WTC11 (cell line): ENCODE data around the gene EPSTI1. TPM values are rescaled to one million over a fixed set of nuclear protein-coding genes. Genes with fewer than 3 reads are reported as not detected.

Experiments
- ATAC-seq: fragments of 200-7000 bp; cut with Tn5 transposase; 2 replicates; pipeline ENCODE4 v1.10.0; 2021; ENCODE audit warnings: mild to moderate bottlenecking, moderate library complexity
- CTCF ChIA-PET: fragments of 300-600 bp; sonication (Branson Sonifier 250); formaldehyde crosslinking; loops from one replicate; lab custom pipeline; 2021; ENCODE audit warnings: antibody characterized with exemption; lab: Charles Lee
- POLR2A ChIA-PET: fragments of 350-600 bp; sonication (Branson Sonifier 250); formaldehyde crosslinking; loops from one replicate; lab custom pipeline; 2021; ENCODE audit warnings: antibody characterized with exemption; lab: Charles Lee
- DNase-seq: peaks from one replicate; pipeline ENCODE4 v3.0.0; 2021; ENCODE audit warnings: low spot score
- H3K27ac Mint-ChIP-seq: 2 replicates; pipeline ENCODE4 v1.8.0; 2021; ENCODE audit warnings: mixed read lengths
- H3K27me3 Mint-ChIP-seq: 2 replicates; pipeline ENCODE4 v1.8.0; 2021; ENCODE audit warnings: low read depth, mild to moderate bottlenecking, moderate library complexity, mixed read lengths
- H3K36me3 Mint-ChIP-seq: 2 replicates; pipeline ENCODE4 v1.8.0; 2021; ENCODE audit warnings: mixed read lengths
- H3K4me1 Mint-ChIP-seq: 2 replicates; pipeline ENCODE4 v1.8.0; 2022; ENCODE audit warnings: mixed read lengths
- H3K4me3 Mint-ChIP-seq: 2 replicates; pipeline ENCODE4 v1.8.0; 2021; ENCODE audit warnings: mild to moderate bottlenecking, moderate library complexity, mixed read lengths
- H3K9me3 Mint-ChIP-seq: 2 replicates; pipeline ENCODE4 v1.8.0; 2021; ENCODE audit warnings: mixed read lengths
- CTCF ChIP-seq: fragments of 200-600 bp; IDR thresholded peaks from 2 replicates; pipeline ENCODE4 v1.8.0; 2022; ENCODE audit warnings: antibody characterized with exemption
- E2F1 ChIP-seq: sonication (generic); formaldehyde crosslinking; IDR thresholded peaks from 2 replicates; pipeline ENCODE4 v1.8.0; 2022; ENCODE audit warnings: mild to moderate bottlenecking, missing genetic modification reagents
- E2F4 ChIP-seq: sonication (generic); formaldehyde crosslinking; IDR thresholded peaks from 2 replicates; pipeline ENCODE4 v1.8.1; 2022; ENCODE audit warnings: low read depth, mild to moderate bottlenecking, moderate library complexity, missing genetic modification reagents, borderline replicate concordance
- ELF4 ChIP-seq: sonication (generic); formaldehyde crosslinking; IDR thresholded peaks from 2 replicates; pipeline ENCODE4 v1.8.1; 2022; ENCODE audit warnings: low read depth, mild to moderate bottlenecking, moderate library complexity, missing genetic modification reagents
- ERG ChIP-seq: fragments of 250-450 bp; sonication (Bioruptor Pico); IDR thresholded peaks from 2 replicates; pipeline ENCODE4 v1.8.0; 2021; ENCODE audit warnings: mild to moderate bottlenecking
- GRHL2 ChIP-seq: fragments of 250-450 bp; sonication (Bioruptor Pico); IDR thresholded peaks from 2 replicates; pipeline ENCODE4 v1.8.0; 2022; ENCODE audit warnings: mild to moderate bottlenecking, moderate library complexity; ENCODE audit not compliant: insufficient replicate concordance, severe bottlenecking
- HMGA2 ChIP-seq: fragments of 250-450 bp; sonication (Bioruptor Pico); IDR thresholded peaks from 2 replicates; pipeline ENCODE4 v1.4.0; 2021; ENCODE audit warnings: mild to moderate bottlenecking, moderate library complexity
- IRF2 ChIP-seq: sonication (generic); formaldehyde crosslinking; IDR thresholded peaks from 2 replicates; pipeline ENCODE4 v1.8.0; 2022; ENCODE audit warnings: low read depth, missing genetic modification reagents, borderline replicate concordance
- KAT7 ChIP-seq: sonication (generic); formaldehyde crosslinking; IDR thresholded peaks from 2 replicates; pipeline ENCODE4 v1.8.1; 2023; ENCODE audit warnings: missing genetic modification reagents, mild to moderate bottlenecking, borderline replicate concordance
- MLX ChIP-seq: sonication (generic); formaldehyde crosslinking; IDR thresholded peaks from 2 replicates; pipeline ENCODE4 v1.8.1; 2023; ENCODE audit warnings: mild to moderate bottlenecking, missing genetic modification reagents, moderate library complexity
- NR1H2 ChIP-seq: sonication (generic); formaldehyde crosslinking; IDR thresholded peaks from 2 replicates; pipeline ENCODE4 v1.9.0; 2021; ENCODE audit warnings: mild to moderate bottlenecking, moderate library complexity, missing genetic modification reagents
- NR3C1 ChIP-seq: sonication (generic); formaldehyde crosslinking; conservative IDR thresholded peaks from 2 replicates; pipeline ENCODE4 v1.8.1; 2023; ENCODE audit warnings: low read depth, mild to moderate bottlenecking, missing genetic modification reagents
- OVOL2 ChIP-seq: fragments of 250-450 bp; sonication (Bioruptor Pico); IDR thresholded peaks from 2 replicates; pipeline ENCODE4 v1.9.0; 2021; ENCODE audit warnings: mild to moderate bottlenecking, borderline replicate concordance
- PREB ChIP-seq: sonication (generic); formaldehyde crosslinking; IDR thresholded peaks from 2 replicates; pipeline ENCODE4 v1.8.1; 2022; ENCODE audit warnings: mild to moderate bottlenecking, missing genetic modification reagents, moderate library complexity, borderline replicate concordance
- RORB ChIP-seq: fragments of 250-450 bp; sonication (Bioruptor Pico); IDR thresholded peaks from 2 replicates; pipeline ENCODE4 v1.9.0; 2021; ENCODE audit warnings: mild to moderate bottlenecking
- SMAD3 ChIP-seq: sonication (generic); formaldehyde crosslinking; IDR thresholded peaks from 2 replicates; pipeline ENCODE4 v1.8.0; 2022; ENCODE audit warnings: missing genetic modification reagents, mild to moderate bottlenecking, borderline replicate concordance
- ZBTB43 ChIP-seq: sonication (generic); formaldehyde crosslinking; IDR thresholded peaks from 2 replicates; pipeline ENCODE4 v1.8.1; 2023; ENCODE audit warnings: mild to moderate bottlenecking, missing genetic modification reagents
- ZNF121 ChIP-seq: sonication (generic); formaldehyde crosslinking; IDR thresholded peaks from 2 replicates; pipeline ENCODE4 v1.8.0; 2023; ENCODE audit warnings: missing genetic modification reagents
- ZNF317 ChIP-seq: sonication (generic); formaldehyde crosslinking; IDR thresholded peaks from 2 replicates; pipeline ENCODE4 v1.8.1; 2023; ENCODE audit warnings: low read depth, mild to moderate bottlenecking, moderate library complexity, missing genetic modification reagents, borderline replicate concordance
- ZNF396 ChIP-seq: fragments of 250-450 bp; sonication (Bioruptor Pico); IDR thresholded peaks from 2 replicates; pipeline ENCODE4 v1.8.0; 2021; ENCODE audit warnings: mild to moderate bottlenecking, moderate library complexity, borderline replicate concordance
- ZNF512 ChIP-seq: sonication (generic); formaldehyde crosslinking; IDR thresholded peaks from 2 replicates; pipeline ENCODE4 v1.8.1; 2022; ENCODE audit warnings: missing genetic modification reagents, borderline replicate concordance
- total RNA-seq: library from RNA; stranded (reverse); gene quantifications from 3 replicates; pipeline ENCODE4 v1.2.3, GENCODE V29; 2021

EPSTI1 gene
- total RNA-seq, 1 experiment from 2014 or later, result 2.1 TPM

GRCh38 chr13:42883771-42884467 is 108.1 kb downstream of the EPSTI1 start:
- Mint-ChIP-seq H3K9me3 (0 out of 2 replicates have a peak, but pooled peaks cover 3% of the 10 kb centered on the region), H3K36me3 (peaks cover 6% of the 10 kb centered on the region; the same call in 1 of the 2 replicates), H3K4me1 (peaks cover 42% of the 10 kb centered on the region), H3K27ac (no peak overlapping the region), H3K4me3 (no peak overlapping the region), H3K27me3 (peaks cover 14% of the 10 kb centered on the region)
- no peak for DNase-seq
- TF ChIP-seq MLX (CRISPR knock-in tag), result no peak
- no peak for TF ChIP-seq RORB (CRISPR knock-in tag)
- TF ChIP-seq SMAD3, result no peak
- TF ChIP-seq CTCF, result no peak
- TF ChIP-seq PREB, result no peak
- TF ChIP-seq NR1H2, result no peak
- TF ChIP-seq ZNF512, result no peak
- ChIA-PET POLR2A (no interaction called here), CTCF (interaction anchor here (0.5 to 1.6 kb wide), 3 partner anchors 64 to 100 kb away, joined by 3 to 6 read pairs (median 3); no protein-coding TSS in a partner anchor)
- ATAC-seq, result peak; percentile 84

- POLR2A ChIA-PET, result no interaction called here
- TF ChIP-seq ZNF121 (CRISPR knock-in tag), result no peak
- no peak for TF ChIP-seq HMGA2
- TF ChIP-seq CTCF, result no peak
- no peak for TF ChIP-seq GRHL2 (CRISPR knock-in tag)
- no peak for TF ChIP-seq KAT7 (CRISPR knock-in tag)
- TF ChIP-seq ZBTB43 (CRISPR knock-in tag), result no peak
- TF ChIP-seq OVOL2, result no peak
- TF ChIP-seq ELF4 (CRISPR knock-in tag), result no peak
- TF ChIP-seq ZNF317 (CRISPR knock-in tag), result no peak
- no peak for TF ChIP-seq ERG (CRISPR knock-in tag)
- TF ChIP-seq E2F1 (CRISPR knock-in tag), result no peak
- no peak for TF ChIP-seq NR1H2
- no peak for TF ChIP-seq IRF2 (CRISPR knock-in tag)
- TF ChIP-seq E2F4 (CRISPR knock-in tag), result no peak
- TF ChIP-seq NR3C1 (CRISPR knock-in tag), result no peak
- no peak for TF ChIP-seq ZNF396 (CRISPR knock-in tag)
These were observed 108.9 kb downstream of the EPSTI1 start for GRCh38 chr13:42883142-42883541.

More at GRCh38 chr13:42883142-42883541, 108.9 kb downstream of the EPSTI1 start:
- peaks cover 18% of the 10 kb centered on the region for H3K27me3 Mint-ChIP-seq
- CTCF ChIA-PET, result interaction anchor here (1.6 kb wide), 1 partner anchor 86 kb away, joined by 6 read pairs; no protein-coding TSS in a partner anchor
- peaks cover 6% of the 10 kb centered on the region; the same call in 1 of the 2 replicates for H3K36me3 Mint-ChIP-seq
- no peak overlapping the region for H3K27ac Mint-ChIP-seq
- DNase-seq (no peak), ATAC-seq (no peak)
- peaks cover 46% of the 10 kb centered on the region for H3K4me1 Mint-ChIP-seq
- no peak overlapping the region for H3K4me3 Mint-ChIP-seq
- H3K9me3 Mint-ChIP-seq, result peaks cover 9% of the 10 kb centered on the region; the same call in 1 of the 2 replicates
